ENCODE data around the gene TAX1BP1.

GRCh38 chr7:27825891-27826290 lies 85.9 kb downstream of the TAX1BP1 start:
- no peak for TF ChIP-seq CTCF (IDR thresholded peaks at IDR 0.05)
- TF ChIP-seq POLR2A (IDR thresholded peaks at IDR 0.05), result no peak
- no peak for TF ChIP-seq EP300 (IDR thresholded peaks at IDR 0.05)
